ENCODE data around the gene ZDHHC14. TPM values are rescaled to one million over a fixed set of nuclear protein-coding genes. Genes with fewer than 3 reads are reported as not detected.

ZDHHC14 gene
- total RNA-seq, 1 donor from 2014 or later: 1.8 TPM

DNA sequence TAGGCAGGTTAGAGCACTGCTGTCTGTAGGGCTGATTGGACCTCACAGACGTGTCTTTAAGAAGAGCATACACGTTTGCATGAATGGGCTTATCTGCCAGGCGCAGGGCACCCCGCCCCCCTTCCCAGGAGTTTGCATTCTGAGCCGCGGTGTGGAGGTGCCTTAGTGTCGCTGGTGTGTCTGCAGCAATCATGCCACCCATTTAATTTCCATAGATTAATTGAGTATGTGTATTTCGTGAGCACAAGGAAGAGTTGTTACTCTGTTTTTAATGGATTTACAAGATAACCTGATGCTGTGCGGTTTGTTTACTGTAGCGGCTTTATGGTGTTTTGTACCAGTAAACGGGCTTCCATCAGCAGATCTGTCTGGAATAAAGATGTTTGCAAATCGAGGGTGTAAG lies 107.7 kb downstream of the ZDHHC14 start:
- FAIRE-seq (no peak), DNase-seq (ENCODE audit: low read depth) (no peak)
- Histone ChIP-seq H3K27me3 (ENCODE audit: control insufficient read depth, insufficient read depth, low read length) (no peaks in the 10 kb centered on the region), H3K36me3 (ENCODE audit: control insufficient read depth, insufficient read depth, low read length) (no peaks in the 10 kb centered on the region), H3K4me3 (ENCODE audit: low read depth, low read length) (no peak overlapping the region)
- TF ChIP-seq, protein P1, sequence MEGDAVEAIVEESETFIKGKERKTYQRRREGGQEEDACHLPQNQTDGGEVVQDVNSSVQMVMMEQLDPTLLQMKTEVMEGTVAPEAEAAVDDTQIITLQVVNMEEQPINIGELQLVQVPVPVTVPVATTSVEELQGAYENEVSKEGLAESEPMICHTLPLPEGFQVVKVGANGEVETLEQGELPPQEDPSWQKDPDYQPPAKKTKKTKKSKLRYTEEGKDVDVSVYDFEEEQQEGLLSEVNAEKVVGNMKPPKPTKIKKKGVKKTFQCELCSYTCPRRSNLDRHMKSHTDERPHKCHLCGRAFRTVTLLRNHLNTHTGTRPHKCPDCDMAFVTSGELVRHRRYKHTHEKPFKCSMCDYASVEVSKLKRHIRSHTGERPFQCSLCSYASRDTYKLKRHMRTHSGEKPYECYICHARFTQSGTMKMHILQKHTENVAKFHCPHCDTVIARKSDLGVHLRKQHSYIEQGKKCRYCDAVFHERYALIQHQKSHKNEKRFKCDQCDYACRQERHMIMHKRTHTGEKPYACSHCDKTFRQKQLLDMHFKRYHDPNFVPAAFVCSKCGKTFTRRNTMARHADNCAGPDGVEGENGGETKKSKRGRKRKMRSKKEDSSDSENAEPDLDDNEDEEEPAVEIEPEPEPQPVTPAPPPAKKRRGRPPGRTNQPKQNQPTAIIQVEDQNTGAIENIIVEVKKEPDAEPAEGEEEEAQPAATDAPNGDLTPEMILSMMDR (IDR thresholded peaks at IDR 0.05; ENCODE audit: insufficient read depth, low read length, severe bottlenecking): no peak

DNA sequence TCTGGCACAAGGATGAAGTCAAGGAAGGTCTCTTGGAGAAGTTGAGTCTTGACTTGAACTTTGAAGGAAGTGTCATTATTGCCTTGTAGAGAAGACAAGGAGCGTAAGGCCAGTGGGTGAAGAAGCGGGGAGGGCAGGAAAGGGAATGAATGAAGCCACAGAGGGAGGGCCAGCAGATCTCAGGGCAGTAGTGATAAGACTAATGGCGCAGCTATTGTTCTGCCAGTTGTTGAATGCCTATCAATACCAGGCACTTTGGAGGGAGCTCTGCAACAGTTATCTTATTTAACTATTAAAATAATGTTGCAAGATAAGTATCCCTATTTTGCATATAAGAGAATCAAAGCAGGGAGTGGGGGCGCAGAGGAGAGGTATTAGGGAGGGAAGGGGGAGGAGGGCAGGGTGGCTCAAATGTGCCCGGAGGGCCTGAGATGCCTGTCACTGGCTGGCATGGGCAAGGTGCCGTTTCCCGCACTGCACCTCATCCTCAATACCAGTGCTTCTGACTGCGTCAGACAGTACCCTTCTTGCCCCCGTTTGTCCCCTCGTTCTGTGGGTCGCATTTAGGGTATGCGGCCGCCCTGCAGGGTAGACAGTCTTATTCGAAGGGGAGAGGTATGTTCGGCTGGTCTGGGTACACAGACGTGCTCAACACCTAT lies 109.8 kb downstream of the ZDHHC14 start:
- H3K27me3 ChIP-seq (ENCODE audit: control insufficient read depth, insufficient read depth, low read length): no peaks in the 10 kb centered on the region

DNA sequence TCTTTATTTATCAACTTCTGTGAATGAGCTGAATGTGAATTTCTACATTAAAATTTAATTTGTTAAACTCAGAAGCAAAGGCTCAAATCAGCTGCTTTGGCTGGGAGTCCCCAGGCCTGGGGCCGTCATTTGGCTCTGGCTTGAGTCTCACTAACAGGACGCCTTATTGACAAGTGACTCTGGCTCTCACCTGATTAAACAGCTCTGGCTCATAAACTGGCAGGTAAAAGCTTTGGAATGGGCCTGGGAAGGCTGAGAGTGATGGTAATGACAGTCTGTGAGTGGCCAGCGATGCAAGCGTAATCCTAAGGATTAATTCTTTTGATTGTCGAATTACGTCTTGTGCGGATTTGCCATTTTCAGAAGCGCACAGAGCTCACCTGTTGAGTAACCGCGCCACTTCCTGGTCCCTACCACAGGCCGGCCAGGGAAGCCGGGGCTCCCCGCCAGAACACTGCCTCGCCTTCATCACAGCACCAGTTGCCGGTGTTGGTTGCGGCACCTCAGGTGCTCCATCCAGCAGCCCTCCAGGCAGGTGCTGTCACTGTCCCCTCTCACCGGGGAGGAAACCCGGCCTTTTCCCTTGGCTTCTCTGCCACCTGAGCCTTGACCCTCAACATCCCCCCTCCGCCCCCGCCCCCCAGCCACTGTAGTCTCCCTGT lies 110.7 kb downstream of the ZDHHC14 start:
- TF ChIP-seq, protein P1 (IDR thresholded peaks at IDR 0.05; ENCODE audit: insufficient read depth, low read length, severe bottlenecking): no peak
- Histone ChIP-seq H3K36me3 (ENCODE audit: control insufficient read depth, insufficient read depth, low read length) (no peaks in the 10 kb centered on the region), H3K4me3 (ENCODE audit: low read depth, low read length) (no peak overlapping the region), H3K27me3 (ENCODE audit: control insufficient read depth, insufficient read depth, low read length) (no peaks in the 10 kb centered on the region)
- FAIRE-seq: no peak
- DNase-seq (ENCODE audit: low read depth): no peak

More for the DNA sequence above, 109.8 kb downstream of the ZDHHC14 start:
- Histone ChIP-seq H3K36me3 (ENCODE audit: control insufficient read depth, insufficient read depth, low read length) (no peaks in the 10 kb centered on the region), H3K4me3 (ENCODE audit: low read depth, low read length) (no peak overlapping the region)
- DNase-seq (ENCODE audit: low read depth): no peak
- no peak for FAIRE-seq
- TF ChIP-seq, protein P1 (IDR thresholded peaks at IDR 0.05; ENCODE audit: insufficient read depth, low read length, severe bottlenecking): no peak

GRCh38 chr6:157492249-157492648 lies 111.3 kb downstream of the ZDHHC14 start:
- FAIRE-seq (no peak), DNase-seq (ENCODE audit: low read depth) (no peak)
- no peak overlapping the region for H3K4me3 ChIP-seq (ENCODE audit: low read depth, low read length)
- TF ChIP-seq, protein P1 (IDR thresholded peaks at IDR 0.05; ENCODE audit: insufficient read depth, low read length, severe bottlenecking): no peak
- H3K36me3 ChIP-seq (ENCODE audit: control insufficient read depth, insufficient read depth, low read length): no peaks in the 10 kb centered on the region
- H3K27me3 ChIP-seq (ENCODE audit: control insufficient read depth, insufficient read depth, low read length): no peaks in the 10 kb centered on the region

DNA sequence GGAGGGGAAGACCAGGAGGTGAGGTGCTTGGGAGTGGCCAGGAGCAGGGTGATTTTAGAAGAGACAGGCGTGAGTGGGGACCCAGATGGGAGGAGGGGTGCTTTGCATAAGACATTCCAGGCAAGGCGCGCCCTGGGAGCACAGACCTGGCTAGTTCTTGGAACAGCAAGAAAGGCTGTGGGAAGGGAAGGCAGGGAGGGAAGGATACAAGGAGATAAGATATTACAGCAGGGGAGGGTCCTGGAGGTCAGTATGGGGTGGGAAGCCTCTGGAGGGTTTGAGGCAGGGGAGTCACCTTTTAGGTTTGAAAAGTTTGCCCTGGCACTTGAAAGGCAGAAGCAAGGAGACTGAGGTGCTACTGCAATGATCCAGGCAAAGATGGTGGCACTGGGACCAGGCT lies 111.8 kb downstream of the ZDHHC14 start:
- no peaks in the 10 kb centered on the region for H3K36me3 ChIP-seq (ENCODE audit: control insufficient read depth, insufficient read depth, low read length)
- TF ChIP-seq, protein P1 (IDR thresholded peaks at IDR 0.05; ENCODE audit: insufficient read depth, low read length, severe bottlenecking): no peak
- no peak overlapping the region for H3K4me3 ChIP-seq (ENCODE audit: low read depth, low read length)
- no peaks in the 10 kb centered on the region for H3K27me3 ChIP-seq (ENCODE audit: control insufficient read depth, insufficient read depth, low read length)
- DNase-seq (ENCODE audit: low read depth) (no peak), FAIRE-seq (no peak)

All from bronchial epithelial cell (primary cell).